GM21526 (cell line): Measurements from ENCODE around the gene TRMU.
"Not testable (repeated sequence)": the region's sequence is repeated elsewhere in the genome, so short reads cannot be mapped to it uniquely, and the experiment has no call there.

Experiments
- ATAC-seq: cut with Tn5 transposase; IDR thresholded peaks from one replicate; pipeline ENCODE4 v1.9.1; 2021; ENCODE audit warnings: moderate library complexity; ENCODE audit not compliant: unreplicated experiment, low FRiP score

Gene TRMU

GRCh38 chr22:46403880-46404279 lies 68.4 kb downstream of the TRMU start:
- not testable (repeated sequence) for ATAC-seq

GRCh38 chr22:46405901-46406300 lies 70.4 kb downstream of the TRMU start:
- no peak for ATAC-seq

- ATAC-seq, result no peak
These were observed 70.8 kb downstream of the TRMU start for GRCh38 chr22:46406349-46406748.

- no peak for ATAC-seq
These were observed 71.3 kb downstream of the TRMU start for GRCh38 chr22:46406791-46407190.
